HG03108 (cell line): Measurements from ENCODE around the gene NRG3.

ENCODE experiments used
- ATAC-seq: cut with Tn5 transposase; IDR thresholded peaks from one replicate; pipeline ENCODE4 v1.9.1; 2021; ENCODE audit warnings: moderate library complexity; ENCODE audit not compliant: unreplicated experiment

NRG3 gene

DNA sequence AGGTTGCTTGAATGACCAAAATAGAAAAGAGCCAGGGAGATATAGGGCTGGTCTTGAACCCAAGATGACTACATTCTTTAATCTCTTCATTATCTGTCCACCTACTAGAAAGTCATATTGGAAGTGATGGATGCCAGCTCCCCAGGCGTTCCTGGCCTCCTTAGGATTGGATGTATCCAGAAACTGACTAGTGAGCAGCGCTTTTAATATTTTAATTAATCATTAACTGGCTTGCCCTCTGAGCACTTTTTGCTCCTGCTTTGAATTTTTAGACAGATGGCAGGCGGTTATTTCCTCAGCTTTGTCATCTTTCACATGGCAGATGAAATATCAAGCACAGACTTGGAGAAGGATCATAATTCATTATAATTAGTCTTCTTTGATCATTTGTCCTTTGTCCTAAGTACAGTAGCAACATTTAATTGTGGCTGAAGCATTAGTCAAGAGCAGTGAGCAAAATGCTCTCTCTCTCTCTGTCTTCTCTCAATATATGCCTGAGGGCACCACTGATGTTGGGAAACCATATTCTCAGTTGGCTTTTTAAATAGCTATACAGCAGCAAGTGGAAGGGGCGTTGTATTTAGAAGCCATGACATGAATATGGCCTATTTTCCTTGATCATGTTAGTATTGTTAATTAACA is 588.0 kb downstream of the NRG3 start:
- ATAC-seq: no peak

DNA sequence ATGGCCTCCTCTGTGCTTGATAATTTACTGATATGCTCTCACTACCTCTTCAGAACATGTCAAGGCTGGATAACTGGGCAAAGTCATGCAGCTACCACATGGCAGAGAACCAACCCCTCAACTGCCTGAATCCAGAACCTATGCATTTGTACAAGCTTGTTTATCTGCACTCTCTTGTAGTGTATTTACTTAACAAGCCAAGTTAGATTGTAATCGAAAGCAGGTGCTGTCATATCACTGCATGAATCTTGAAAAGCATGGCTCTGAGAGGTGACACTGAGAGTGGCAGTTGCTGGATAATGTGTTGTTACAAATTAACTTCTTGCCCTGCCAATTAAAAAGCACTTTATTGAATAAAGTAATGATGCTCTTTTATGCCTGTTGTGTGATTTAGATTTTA is 588.6 kb downstream of the NRG3 start:
- no peak for ATAC-seq

DNA sequence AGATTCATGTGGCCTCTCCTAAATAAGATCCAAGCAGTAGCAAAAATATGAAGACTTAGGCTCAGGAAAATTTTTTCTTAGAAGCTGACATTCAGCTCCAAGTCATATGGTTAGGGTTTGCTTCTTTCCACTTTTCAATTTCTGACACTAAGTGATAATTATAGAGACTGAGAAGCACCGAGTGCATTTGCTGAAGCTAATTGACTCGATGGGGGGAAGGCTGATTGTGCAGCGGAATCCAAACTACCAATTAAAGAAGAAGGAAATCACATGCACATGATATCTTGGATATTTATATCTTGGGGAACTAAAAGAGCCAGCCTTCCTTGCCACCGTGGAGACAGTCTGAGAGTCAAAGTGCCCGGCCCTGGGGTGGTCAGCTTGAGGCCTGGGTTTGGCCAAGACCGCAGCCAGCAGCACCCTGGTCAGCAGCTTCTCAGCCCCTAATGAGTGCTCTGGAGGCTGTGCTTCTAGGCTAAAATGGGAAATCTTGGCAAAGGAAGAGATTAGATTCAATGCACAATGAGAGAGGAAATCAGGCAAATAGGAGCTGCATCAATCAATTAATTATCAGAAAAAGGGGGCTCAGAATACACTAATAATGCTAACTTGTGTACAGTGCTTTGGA is 589.3 kb downstream of the NRG3 start:
- no peak for ATAC-seq

DNA sequence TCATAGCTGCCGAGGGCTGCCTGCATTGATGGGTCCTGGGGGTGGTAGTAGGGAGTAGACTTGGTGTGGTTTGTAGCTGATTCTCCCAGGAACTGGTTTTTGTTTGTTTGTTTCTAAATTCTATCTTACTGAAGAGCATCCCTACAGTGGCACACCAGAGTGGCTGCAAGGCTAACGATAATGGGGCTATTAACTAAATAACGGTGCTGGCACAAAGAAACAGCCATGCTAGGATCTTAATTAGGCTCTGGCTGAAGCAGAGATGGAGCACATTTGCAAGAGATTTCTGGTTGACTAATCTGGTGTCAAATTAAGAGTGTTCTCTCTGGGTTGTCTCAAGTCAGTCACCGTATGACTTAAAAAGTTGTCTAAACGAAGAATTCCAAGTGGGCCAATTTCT is 590.0 kb downstream of the NRG3 start:
- no peak for ATAC-seq

DNA sequence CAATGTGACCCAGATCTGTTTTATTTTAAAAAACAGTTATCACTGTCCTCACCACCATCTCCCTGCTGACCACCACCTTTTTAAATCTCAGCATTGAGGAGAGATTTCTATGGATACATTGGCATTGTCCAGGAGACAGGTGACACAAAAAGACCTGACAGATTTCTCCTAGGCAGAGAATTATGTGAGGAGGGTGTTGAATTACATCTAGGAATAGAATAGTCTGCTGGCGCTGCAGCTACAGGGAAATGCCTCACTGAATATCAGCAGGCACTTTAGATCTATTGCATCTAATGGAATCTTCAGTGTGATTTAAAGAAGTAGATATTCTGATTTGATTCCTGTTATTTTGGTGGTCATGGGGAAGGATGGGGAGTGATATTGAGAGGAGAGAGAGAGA is 593.5 kb downstream of the NRG3 start:
- ATAC-seq: no peak

DNA sequence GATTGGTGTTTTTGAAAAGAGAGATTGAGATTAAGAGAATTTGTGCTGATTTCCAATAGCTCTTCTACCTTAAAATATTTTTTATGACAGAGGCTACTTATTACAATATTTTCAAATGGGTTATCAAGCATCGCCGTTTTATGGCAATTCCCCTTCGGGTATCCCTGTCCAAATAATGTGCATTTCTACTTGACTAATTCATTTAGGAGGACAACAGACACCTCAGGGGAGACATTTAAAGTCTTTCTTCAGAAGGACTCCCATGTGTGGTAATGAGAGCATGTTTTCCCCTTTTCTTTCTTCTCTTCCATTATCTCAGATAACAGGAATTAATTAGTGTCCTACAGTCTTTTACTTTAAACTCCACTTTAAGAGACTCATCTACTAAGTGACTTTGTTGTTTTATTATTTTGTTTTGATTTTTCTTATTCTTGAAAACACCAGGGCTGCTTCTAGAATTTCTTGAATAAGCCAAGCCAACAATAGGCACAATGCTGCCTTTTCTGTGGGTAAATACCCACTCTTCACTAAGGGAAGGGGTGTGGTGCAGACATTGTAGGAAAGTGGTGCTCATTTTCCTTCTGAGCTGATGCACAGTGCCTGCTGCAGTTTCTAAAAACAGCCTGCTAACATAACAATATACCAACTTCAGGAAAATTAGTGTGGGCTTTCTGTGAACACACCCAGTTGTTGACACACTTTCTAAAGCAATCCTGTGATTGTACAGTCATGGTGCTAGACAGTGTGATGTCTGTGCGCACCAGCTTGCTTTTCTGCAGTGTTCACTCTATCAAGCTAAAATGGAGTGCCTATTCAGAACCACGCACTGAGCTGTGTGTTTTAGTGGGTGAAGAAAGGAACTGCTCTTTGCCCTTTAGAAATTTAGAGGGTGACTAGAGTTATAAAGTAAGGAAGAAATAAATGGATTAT is 597.7 kb downstream of the NRG3 start:
- ATAC-seq: no peak

DNA sequence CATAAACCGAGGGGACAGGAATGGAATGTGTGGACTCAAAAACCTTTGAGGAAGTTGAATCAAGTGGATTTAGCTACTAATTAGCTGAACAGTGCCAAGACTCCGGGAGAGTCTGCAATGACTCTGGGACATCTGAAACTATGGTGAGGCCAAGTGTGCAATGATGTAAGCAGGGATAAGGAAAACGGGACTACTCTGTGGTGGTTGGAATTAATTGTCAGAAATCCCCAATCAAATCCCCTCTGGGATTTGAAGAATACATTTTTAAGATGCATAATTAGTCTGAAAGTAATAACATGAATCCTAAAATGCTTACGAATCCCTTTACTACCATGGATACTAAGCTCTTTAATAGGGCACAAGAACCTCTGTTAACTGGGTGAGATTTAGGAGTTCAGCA is 602.8 kb downstream of the NRG3 start:
- no peak for ATAC-seq

DNA sequence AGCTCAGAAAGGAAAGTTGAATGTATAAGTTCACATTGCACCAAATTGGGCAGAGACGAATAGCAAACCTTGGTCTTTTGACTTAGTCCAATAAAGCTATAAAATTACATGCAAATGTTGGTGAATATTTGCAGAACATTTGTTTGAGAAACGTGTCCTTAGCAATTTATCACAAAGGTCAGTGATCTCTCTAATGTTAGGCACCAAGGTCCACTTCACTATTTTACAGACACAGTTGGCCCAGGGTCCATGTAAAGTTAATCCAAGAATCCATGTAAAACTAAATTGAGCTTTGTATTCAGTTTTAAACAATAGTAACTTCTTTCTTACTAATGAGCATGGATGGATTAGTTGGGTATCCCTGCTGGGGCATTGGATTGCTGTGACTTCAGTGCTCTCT is 617.7 kb downstream of the NRG3 start:
- no peak for ATAC-seq

DNA sequence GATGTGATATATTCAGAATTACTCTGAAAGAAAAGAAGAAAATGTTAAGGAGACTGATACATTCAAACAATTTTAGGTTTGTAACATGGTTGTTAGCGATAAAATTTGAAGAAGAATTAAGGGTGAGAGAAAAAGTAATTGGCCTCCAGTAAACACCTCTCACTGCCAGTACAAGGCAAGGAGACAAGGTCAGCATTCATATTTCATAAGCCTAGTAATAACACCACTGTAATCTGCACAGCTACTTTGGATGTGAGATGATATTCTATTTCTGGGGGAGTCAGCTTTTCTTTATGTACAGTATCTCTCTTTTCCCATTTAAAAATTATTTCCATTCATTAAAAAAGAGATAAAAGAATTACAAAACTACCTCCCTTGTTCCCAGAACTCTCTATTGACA is 621.1 kb downstream of the NRG3 start:
- no peak for ATAC-seq

DNA sequence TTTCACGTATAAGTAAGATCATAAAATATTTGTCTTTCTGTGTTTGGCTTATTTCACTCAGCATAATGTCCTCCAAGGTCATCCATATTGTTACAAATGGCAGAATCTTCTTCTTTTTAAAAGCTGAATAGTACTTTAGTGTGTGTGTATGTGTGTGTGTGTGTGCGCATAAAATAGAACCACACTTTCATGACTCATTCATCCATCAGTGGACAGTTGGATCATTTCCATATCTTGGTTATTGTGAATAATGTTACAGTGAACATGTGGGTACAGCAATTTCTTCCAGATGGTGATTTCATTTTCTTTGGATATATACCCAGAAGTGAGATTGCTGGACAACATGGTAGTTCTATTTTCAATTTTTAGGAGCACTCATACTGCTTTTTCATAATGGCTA is 622.4 kb downstream of the NRG3 start:
- no peak for ATAC-seq

DNA sequence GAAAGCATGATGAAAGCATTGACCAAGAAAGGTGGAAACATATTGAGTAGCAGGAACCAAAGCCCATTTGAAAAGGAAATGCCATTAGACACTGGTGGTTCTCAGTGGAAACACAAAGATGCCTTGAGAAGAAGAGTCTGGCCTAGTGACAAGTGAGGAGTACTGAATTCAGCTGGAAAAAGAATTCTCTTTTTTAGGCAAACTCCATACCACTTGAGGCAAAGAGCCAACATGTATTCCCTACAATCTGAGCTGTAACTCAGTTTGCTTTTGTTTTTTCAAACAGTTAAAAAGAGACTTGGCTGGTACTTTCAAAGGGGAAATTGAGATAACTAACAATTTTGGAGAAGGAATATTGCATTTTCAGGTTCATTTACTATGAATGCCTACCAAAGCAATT is 624.0 kb downstream of the NRG3 start:
- no peak for ATAC-seq

DNA sequence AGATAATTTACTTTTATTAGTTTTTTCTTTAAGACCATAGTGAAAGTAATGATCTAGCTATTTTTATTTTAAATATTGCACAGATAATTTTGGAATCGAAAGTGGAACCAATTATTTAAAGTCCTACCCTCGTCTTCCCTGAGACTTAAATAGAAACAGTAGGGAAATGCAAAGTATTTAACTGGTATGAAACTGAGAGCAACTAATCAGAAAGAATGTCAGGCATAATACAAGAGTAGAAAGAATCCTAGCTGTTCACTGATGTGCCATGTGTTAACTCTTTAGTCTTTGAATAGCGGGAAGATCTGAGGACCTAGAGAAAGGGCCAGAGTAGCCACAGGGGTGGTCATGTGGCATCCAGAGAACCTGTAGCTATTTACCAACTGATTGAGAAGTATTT is 630.0 kb downstream of the NRG3 start:
- ATAC-seq: no peak

DNA sequence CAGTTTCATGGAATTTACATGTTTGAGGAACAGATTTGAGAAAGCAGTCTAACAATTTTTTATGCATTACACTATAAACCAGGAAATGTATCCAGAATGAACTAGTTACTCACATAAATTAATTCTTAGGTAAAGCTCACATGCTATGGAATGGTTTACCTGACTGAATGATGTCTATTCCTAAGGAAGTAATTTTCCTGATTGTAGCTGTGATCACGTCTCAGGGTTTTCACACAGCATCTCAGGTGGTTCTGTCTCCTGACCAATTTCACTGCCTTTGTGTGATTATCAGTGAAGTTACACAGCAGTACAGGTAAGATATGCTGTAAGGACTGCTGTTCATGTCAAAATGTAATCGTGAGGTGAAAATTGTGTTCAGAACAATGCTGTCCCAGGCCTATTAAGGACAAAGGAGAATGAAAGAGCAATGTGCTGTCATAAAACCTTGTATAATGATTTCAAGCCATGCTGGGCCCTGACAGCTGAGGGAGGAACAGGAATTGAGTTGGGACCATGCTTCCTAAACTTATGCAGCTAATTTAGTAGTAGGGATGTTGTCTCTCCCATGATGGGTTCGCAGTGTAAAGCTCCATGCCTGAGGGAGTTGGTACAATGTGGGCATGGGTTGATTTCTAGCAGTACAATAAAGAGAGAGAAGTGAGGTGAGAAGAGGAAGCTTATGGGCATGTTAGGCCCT is 631.8 kb downstream of the NRG3 start:
- ATAC-seq: no peak

DNA sequence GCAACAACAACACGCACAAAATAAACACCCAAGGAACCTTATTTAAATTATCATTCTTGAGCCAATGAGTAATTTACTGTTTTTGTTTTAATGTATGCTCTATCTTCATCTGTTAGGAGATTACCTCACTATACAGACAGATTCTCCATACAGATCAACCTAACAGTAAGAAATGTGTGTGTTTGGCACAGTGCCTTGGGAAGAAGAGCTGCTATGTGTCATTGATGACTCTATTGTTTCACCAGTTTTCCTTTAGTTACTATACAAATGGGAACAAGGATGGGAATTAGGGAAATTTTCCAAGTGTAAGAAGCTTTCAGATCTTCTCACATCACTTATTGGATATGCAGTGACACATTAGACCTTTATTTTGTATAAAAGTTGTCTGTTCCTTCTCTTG is 640.3 kb downstream of the NRG3 start:
- ATAC-seq: no peak

DNA sequence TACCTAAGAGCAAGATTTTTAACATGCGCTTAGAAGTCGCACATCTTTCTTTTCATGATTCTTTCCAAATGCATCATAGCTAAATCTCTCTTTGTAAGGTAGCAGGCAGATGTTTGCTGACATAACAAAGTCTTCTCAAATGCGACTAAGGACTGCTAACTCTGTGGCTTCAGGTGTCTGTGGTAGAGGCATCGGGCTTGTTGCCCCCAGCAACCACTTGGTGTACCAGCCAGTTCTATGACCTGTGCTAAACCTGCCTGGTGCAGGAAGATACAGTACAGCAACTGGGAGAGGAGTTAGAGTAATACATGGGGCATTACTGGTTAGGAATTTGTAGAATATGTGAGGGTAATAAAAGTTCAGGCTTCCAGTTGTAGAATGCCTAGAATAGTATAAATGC is 654.1 kb downstream of the NRG3 start:
- no peak for ATAC-seq

DNA sequence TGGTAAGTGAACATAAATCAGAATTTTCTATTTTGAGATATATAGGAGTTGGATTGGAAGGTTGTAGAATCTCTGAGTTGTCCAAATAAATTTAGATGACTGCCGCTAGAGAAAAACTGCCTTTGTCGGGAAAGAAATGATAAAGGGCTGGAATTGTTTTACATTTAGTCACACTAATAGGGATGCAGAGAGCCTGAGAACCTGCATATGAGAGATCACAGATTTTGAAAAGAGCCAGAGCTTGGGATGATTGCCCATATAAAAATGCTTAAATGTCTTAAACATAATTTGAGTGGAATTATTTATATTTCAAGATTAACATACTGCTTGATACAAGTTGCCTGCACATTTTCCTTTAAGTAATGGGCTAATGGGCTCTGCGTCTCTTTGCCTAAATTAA is 660.5 kb downstream of the NRG3 start:
- ATAC-seq: no peak

DNA sequence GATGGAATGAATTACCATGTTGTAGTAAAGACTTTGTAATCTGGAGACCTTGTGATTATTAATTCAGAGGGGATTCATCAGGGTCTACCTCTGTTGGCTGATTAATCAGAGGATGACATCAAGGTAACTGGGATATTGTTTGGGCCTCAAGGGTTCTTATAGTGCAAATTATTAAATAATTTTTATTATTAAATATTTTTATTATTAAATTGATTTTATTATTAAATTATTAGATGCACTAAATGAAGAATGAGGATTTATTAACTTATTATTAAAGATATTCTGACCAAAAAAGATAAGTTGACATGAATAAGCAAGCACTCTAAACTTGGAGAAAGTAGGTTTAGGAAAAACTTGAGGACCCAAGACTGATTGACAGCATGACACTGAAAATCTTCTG is 661.7 kb downstream of the NRG3 start:
- no peak for ATAC-seq

DNA sequence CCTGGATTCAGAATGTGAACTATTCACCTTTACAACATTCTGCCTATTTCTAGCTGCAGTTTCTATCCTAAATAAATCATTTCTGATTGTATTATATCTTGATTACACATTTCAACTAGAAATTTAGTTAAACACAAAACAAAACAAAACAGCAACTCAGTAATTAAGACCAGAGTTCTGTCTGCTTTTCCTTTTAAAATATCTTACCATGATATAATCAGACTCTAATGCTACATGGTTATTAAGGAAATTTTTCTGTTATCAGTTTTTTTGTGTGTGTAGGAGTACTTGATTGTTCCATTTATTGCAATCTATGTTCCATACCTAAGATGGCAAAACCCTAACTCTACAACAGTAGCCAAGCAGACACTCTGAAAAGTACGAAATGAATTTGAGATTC is 663.3 kb downstream of the NRG3 start:
- ATAC-seq: no peak

DNA sequence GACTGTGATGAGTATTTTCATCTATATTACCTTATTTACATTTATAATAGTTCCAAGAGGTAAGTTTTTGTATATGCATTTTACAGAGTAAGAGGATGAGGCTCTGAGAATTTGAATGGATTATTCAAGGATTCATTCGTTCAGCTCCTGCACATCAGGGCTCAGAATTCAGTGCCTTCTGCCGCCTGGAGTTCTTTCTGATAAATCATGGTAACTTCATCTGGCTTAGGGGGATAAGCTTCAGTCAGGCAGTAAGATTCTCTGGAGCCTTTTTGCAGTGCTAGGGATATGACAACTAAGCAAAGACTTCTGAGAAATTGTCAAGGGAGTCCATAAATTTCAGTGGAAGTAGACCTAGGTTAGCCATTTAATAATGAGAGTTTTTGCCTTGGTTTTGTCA is 668.6 kb downstream of the NRG3 start:
- no peak for ATAC-seq

DNA sequence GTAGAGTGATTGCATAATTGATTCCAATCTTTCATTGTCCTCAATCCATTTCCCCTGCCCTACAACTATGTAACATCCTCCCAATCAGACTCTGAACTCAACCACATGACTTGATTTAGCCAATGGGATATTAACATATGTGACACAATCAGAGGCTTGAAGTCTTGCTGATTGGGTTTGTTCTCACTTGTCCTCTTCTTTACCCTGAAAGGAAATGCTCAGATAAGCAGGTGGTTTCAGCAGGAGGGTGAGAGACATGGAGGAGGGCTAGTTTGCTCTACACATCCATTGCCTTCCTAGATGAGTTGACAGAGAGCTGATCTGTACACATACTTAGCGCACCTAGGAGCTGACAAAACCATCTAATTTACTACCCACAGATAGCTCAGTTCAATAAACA is 669.4 kb downstream of the NRG3 start:
- ATAC-seq: no peak

DNA sequence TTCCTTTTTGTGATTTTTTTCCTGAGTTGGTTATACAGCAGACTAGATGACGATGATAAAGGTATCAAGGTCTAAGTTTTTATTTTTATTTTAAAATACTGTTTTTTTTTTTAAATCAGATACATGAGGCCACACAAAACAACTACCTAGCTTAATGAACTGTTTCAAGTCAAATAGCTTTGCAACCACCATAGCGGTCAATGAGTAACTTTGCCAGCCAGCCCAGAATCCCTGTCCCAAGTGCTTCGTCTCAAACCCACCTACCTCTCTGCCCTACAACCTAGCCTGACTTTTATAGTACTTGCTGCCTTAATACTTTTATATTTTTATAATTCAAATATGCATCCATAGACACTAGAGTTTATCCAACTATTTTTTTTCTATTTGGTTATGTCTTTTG is 676.5 kb downstream of the NRG3 start:
- ATAC-seq: no peak

DNA sequence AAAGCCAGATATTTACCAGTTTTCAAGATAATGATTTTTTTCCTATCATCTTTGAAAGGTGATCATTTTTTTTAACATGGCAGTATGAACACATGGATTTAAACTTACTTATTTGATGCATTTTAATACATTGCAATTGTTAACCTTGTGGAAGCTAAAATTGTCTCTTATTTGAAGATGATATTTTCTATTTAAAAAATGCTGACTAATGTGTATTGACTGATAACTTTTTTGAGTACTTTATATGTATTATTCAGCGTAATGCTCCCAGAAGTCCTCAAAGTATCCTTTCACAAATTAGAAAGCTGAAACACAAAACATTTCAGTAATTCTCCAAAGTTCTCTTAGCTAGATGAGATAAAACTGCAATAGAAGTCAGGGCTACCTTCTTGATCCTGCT is 677.3 kb downstream of the NRG3 start:
- ATAC-seq: no peak
